ENCODE data around the gene ADPRM. TPM values are rescaled to one million over a fixed set of nuclear protein-coding genes. Genes with fewer than 3 reads are reported as not detected.

The ADPRM gene
- total RNA-seq, 1 donor from 2014 or later, result 10.3 TPM

GRCh38 chr17:10751563-10751962 lies 54.2 kb downstream of the ADPRM start:
- Mint-ChIP-seq H3K4me3 (ENCODE audit: low read depth) (no peak overlapping the region), H3K36me3 (ENCODE audit: low read depth) (no peaks in the 10 kb centered on the region), H3K9me3 (no peaks in the 10 kb centered on the region), H3K27ac (no peak overlapping the region), H3K4me1 (ENCODE audit: low read depth) (no peaks in the 10 kb centered on the region), H3K27me3 (ENCODE audit: low read depth) (no peaks in the 10 kb centered on the region)
- no peak for DNase-seq (ENCODE audit: low spot score)
- intact Hi-C loops (cut with micrococcal nuclease), result loop anchor here (5.0 kb wide), 1 partner anchor 96 kb away; no protein-coding TSS in a partner anchor

- intact Hi-C loops (cut with micrococcal nuclease), result loop anchor here (5.0 kb wide), 1 partner anchor 95 kb away; no protein-coding TSS in a partner anchor
These were observed 55.3 kb downstream of the ADPRM start for GRCh38 chr17:10752696-10753095.

DNA sequence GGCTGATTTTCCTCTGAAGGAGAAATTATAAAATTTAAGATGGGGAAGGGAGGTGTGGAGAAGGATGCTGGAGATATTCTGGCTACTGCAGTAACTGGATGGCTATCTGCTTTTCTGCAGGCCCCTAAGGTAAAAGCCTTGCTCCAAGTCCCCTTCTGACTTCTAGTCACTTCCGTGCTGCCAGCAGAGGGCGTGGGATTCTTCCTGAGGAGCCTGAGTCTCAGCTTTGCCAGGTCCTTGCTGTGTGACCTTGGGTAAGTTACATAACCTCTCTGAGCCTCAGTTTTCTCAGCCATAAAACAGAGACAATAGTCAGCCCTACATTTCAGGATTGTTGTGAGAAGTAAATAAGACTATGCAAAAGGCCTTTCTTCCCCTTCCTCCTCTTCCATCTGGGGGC lies 56.7 kb downstream of the ADPRM start:
- intact Hi-C loops (cut with micrococcal nuclease), result loop anchor here (5.0 kb wide), 1 partner anchor 93 kb away; no protein-coding TSS in a partner anchor
- no peaks in the 10 kb centered on the region for H3K27me3 Mint-ChIP-seq (ENCODE audit: low read depth)
- no peaks in the 10 kb centered on the region for H3K4me1 Mint-ChIP-seq (ENCODE audit: low read depth)
- DNase-seq (ENCODE audit: low spot score), result no peak
- H3K27ac Mint-ChIP-seq, result no peak overlapping the region
- no peaks in the 10 kb centered on the region for H3K36me3 Mint-ChIP-seq (ENCODE audit: low read depth)
- no peaks in the 10 kb centered on the region for H3K9me3 Mint-ChIP-seq
- H3K4me3 Mint-ChIP-seq (ENCODE audit: low read depth), result no peak overlapping the region

More at GRCh38 chr17:10752696-10753095, 55.3 kb downstream of the ADPRM start:
- no peaks in the 10 kb centered on the region for H3K27me3 Mint-ChIP-seq (ENCODE audit: low read depth)
- no peaks in the 10 kb centered on the region for H3K9me3 Mint-ChIP-seq
- H3K4me3 Mint-ChIP-seq (ENCODE audit: low read depth), result no peak overlapping the region
- no peaks in the 10 kb centered on the region for H3K36me3 Mint-ChIP-seq (ENCODE audit: low read depth)
- no peaks in the 10 kb centered on the region for H3K4me1 Mint-ChIP-seq (ENCODE audit: low read depth)
- no peak for DNase-seq (ENCODE audit: low spot score)
- no peak overlapping the region for H3K27ac Mint-ChIP-seq

GRCh38 chr17:10754861-10755591 lies 57.6 kb downstream of the ADPRM start:
- no peaks in the 10 kb centered on the region for H3K27me3 Mint-ChIP-seq (ENCODE audit: low read depth)
- H3K4me1 Mint-ChIP-seq (ENCODE audit: low read depth), result no peaks in the 10 kb centered on the region
- H3K36me3 Mint-ChIP-seq (ENCODE audit: low read depth), result no peaks in the 10 kb centered on the region

DNA sequence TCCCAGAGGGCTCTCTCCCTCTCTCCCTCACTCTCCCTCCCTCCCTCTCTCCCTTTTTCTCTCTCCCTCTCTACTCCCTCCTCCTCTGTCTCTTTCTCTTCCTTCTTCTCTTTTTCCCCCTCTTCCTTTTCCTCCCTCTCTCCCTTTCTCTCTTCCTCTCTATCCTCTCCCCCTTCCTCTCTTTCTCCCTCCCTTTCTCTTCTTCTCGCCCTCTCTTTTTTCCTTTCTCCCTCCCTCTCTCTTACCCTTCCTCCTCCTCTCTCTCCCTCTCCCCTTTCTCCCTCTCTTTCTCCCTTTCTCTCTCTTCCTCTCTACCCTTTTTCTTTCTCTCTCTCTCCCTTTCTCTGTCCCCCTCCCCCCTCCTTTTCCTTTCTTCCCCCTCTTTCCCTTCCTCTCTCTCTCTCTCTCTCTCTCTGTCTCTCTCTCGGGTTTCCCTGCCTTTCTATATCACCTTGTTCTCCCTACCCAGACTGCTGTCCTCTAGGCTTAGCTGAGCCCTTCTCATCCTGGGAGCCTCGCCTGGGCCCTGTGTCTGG lies 58.3 kb downstream of the ADPRM start:
- Mint-ChIP-seq H3K36me3 (ENCODE audit: low read depth) (no peaks in the 10 kb centered on the region), H3K27ac (no peak overlapping the region), H3K4me3 (ENCODE audit: low read depth) (no peak overlapping the region), H3K9me3 (no peaks in the 10 kb centered on the region), H3K27me3 (ENCODE audit: low read depth) (no peaks in the 10 kb centered on the region), H3K4me1 (ENCODE audit: low read depth) (no peaks in the 10 kb centered on the region)
- no peak for DNase-seq (ENCODE audit: low spot score)
- intact Hi-C loops (cut with micrococcal nuclease), result no loop called here

More at GRCh38 chr17:10754861-10755591, 57.6 kb downstream of the ADPRM start:
- Mint-ChIP-seq H3K4me3 (ENCODE audit: low read depth) (no peak overlapping the region), H3K9me3 (no peaks in the 10 kb centered on the region), H3K27ac (no peak overlapping the region)
- no peak for DNase-seq (ENCODE audit: low spot score)
- intact Hi-C loops (cut with micrococcal nuclease), result loop anchor here (5.0 kb wide), 1 partner anchor 92 kb away; no protein-coding TSS in a partner anchor

- no peaks in the 10 kb centered on the region for H3K4me1 Mint-ChIP-seq (ENCODE audit: low read depth)
- H3K27me3 Mint-ChIP-seq (ENCODE audit: low read depth), result no peaks in the 10 kb centered on the region
- no peaks in the 10 kb centered on the region for H3K36me3 Mint-ChIP-seq (ENCODE audit: low read depth)
- DNase-seq (ENCODE audit: low spot score), result no peak
- H3K27ac Mint-ChIP-seq, result no peak overlapping the region
- no peak overlapping the region for H3K4me3 Mint-ChIP-seq (ENCODE audit: low read depth)
- H3K9me3 Mint-ChIP-seq, result no peaks in the 10 kb centered on the region
- intact Hi-C loops (cut with micrococcal nuclease), result no loop called here
These were observed 58.8 kb downstream of the ADPRM start for GRCh38 chr17:10756185-10756584.

GRCh38 chr17:10756619-10757018 lies 59.2 kb downstream of the ADPRM start:
- H3K4me3 Mint-ChIP-seq (ENCODE audit: low read depth), result no peak overlapping the region
- no peak for DNase-seq (ENCODE audit: low spot score)
- H3K36me3 Mint-ChIP-seq (ENCODE audit: low read depth), result no peaks in the 10 kb centered on the region
- intact Hi-C loops (cut with micrococcal nuclease), result no loop called here
- no peak overlapping the region for H3K27ac Mint-ChIP-seq
- no peaks in the 10 kb centered on the region for H3K27me3 Mint-ChIP-seq (ENCODE audit: low read depth)
- no peaks in the 10 kb centered on the region for H3K9me3 Mint-ChIP-seq
- H3K4me1 Mint-ChIP-seq (ENCODE audit: low read depth), result no peaks in the 10 kb centered on the region

DNA sequence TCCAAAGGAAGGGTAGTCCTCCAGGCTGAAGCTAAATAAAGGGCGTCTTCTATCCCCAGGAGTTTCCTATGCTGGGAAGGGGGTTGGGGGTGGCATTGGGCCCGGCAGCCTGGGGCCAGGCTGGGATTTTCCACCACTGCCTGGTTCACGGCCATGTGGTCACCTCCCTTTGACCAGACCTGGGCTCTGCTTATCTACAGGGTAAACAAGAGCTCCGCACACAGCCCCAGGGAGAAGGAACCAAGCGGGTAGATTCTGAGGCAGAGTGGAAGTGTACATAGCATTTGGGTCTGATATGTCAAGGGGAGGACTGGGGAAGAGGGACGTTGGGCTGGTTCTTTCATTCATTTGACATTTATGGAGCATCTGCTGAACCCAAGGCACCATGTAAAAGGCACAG lies 59.7 kb downstream of the ADPRM start:
- Mint-ChIP-seq H3K27me3 (ENCODE audit: low read depth) (no peaks in the 10 kb centered on the region), H3K4me1 (ENCODE audit: low read depth) (no peaks in the 10 kb centered on the region), H3K4me3 (ENCODE audit: low read depth) (no peak overlapping the region), H3K9me3 (no peaks in the 10 kb centered on the region), H3K36me3 (ENCODE audit: low read depth) (no peaks in the 10 kb centered on the region), H3K27ac (no peak overlapping the region)
- intact Hi-C loops (cut with micrococcal nuclease), result no loop called here
- no peak for DNase-seq (ENCODE audit: low spot score)

DNA sequence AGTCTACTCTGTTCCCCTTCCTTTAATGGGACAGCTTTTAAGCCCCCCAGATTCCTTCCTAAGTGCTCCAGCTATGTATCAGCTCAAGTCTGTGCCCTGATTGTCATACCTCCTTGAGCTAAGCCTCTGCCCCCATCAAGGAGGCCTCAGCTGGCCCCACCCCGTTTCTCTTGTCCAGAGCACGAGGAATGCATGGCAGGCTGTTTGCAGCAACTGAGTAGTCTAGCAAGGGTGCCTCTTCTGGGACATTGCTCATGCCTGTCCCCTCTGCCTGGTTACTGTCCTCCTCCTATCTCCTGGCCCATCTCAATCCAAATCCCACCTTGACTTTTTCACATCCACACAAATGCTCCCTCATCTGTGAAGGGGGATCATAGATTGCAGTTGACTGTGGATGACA lies 60.3 kb downstream of the ADPRM start:
- intact Hi-C loops (cut with micrococcal nuclease), result no loop called here
- no peaks in the 10 kb centered on the region for H3K27me3 Mint-ChIP-seq (ENCODE audit: low read depth)
- H3K27ac Mint-ChIP-seq, result no peak overlapping the region
- no peak for DNase-seq (ENCODE audit: low spot score)
- H3K4me1 Mint-ChIP-seq (ENCODE audit: low read depth), result no peaks in the 10 kb centered on the region
- H3K36me3 Mint-ChIP-seq (ENCODE audit: low read depth), result no peaks in the 10 kb centered on the region
- no peak overlapping the region for H3K4me3 Mint-ChIP-seq (ENCODE audit: low read depth)
- H3K9me3 Mint-ChIP-seq, result no peaks in the 10 kb centered on the region

DNA sequence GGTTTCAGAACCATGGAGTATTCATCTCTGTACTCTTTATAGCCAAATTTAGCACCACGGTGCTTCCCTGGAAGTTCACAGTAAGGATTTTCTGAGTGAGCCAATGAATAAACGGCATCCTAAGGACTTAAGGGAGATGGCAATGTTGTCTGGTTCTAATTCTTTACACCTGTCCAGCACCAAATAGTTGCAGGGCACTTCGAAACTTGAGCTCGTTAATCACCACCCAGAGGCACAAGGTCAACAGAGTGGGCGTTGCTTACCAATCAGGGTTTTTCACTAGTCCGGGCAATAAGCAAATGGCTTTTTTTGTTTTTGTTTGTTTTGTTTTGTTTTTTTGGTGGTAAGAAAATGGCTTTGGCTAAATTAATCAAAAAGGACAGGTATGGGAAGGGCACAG lies 60.7 kb downstream of the ADPRM start:
- DNase-seq (ENCODE audit: low spot score), result no peak
- no peaks in the 10 kb centered on the region for H3K4me1 Mint-ChIP-seq (ENCODE audit: low read depth)
- no peaks in the 10 kb centered on the region for H3K9me3 Mint-ChIP-seq
- H3K36me3 Mint-ChIP-seq (ENCODE audit: low read depth), result no peaks in the 10 kb centered on the region
- intact Hi-C loops (cut with micrococcal nuclease), result no loop called here
- H3K27me3 Mint-ChIP-seq (ENCODE audit: low read depth), result no peaks in the 10 kb centered on the region
- H3K4me3 Mint-ChIP-seq (ENCODE audit: low read depth), result no peak overlapping the region
- no peak overlapping the region for H3K27ac Mint-ChIP-seq

Other genes with a start within 250 kb of the ADPRM start
- gene MYH4, start 228.0 kb upstream of the ADPRM start, total RNA-seq, result not detected in 2 replicates
- not detected in 2 replicates for gene MYH1, start 179.1 kb upstream of the ADPRM start, total RNA-seq
- not detected in 2 replicates for gene MYH2, start 147.9 kb upstream of the ADPRM start, total RNA-seq
- gene MYH3, start 40.3 kb upstream of the ADPRM start, total RNA-seq, result 3.9 and 4.6 TPM in 2 replicates
- 35.4 and 37.0 TPM in 2 replicates for gene SCO1, start 61 bp upstream of the ADPRM start, total RNA-seq
- gene TMEM220, start 32.4 kb downstream of the ADPRM start, total RNA-seq, result 0.21 and 0.90 TPM in 2 replicates
- gene TMEM238L, start 106.5 kb downstream of the ADPRM start, total RNA-seq, result not detected in 2 replicates
- gene PIRT, start 140.5 kb downstream of the ADPRM start, total RNA-seq, result not detected in 2 replicates